Superior temporal gyrus (tissue), 1 donor: Measurements from ENCODE around the gene CATSPERZ.

Experiments
- DNase-seq: peaks from one replicate; pipeline ENCODE4 v3.0.0-alpha.2; 2016; ENCODE audit errors: extremely low spot score

Gene CATSPERZ, protein sequence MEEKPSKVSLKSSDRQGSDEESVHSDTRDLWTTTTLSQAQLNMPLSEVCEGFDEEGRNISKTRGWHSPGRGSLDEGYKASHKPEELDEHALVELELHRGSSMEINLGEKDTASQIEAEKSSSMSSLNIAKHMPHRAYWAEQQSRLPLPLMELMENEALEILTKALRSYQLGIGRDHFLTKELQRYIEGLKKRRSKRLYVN

GRCh38 chr11:64299847-64300648 is at the start of gene CATSPERZ:
Gene CATSPERZ (plus strand): TSS chr11:64300358. CDS start chr11:64300411, 53 bp downstream.
- no peak for DNase-seq

DNA sequence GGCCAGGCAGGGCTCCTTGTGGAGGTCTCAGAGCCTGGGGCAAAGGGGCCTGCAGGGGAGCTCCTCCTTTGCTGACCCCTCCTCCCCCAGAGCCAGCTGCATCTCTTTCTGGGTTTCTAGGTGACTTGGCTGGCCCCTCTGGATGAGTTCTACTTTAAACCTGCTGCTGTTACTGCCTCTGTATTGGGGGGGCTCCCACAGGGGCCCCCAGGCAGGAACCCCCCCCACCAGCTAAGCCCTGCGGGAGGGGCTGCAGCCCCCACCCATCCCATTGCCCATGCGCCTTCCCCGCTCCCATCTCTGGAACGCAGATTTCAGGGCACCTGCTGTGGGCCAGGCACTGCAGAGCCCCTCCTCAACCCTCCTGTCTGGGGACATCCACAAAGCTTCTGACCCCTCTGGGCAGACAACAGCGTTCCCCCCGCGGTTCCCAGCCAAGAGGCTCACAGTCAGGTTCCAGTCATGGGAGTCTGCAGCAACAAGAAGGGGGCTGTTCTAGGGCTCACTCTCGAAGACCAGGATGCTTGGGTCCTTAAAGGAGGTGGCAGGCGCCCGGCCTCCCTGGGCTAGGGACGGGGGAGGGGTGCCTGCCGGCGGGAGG is 49.6 kb upstream of the CATSPERZ start:
- no peak for DNase-seq

DNA sequence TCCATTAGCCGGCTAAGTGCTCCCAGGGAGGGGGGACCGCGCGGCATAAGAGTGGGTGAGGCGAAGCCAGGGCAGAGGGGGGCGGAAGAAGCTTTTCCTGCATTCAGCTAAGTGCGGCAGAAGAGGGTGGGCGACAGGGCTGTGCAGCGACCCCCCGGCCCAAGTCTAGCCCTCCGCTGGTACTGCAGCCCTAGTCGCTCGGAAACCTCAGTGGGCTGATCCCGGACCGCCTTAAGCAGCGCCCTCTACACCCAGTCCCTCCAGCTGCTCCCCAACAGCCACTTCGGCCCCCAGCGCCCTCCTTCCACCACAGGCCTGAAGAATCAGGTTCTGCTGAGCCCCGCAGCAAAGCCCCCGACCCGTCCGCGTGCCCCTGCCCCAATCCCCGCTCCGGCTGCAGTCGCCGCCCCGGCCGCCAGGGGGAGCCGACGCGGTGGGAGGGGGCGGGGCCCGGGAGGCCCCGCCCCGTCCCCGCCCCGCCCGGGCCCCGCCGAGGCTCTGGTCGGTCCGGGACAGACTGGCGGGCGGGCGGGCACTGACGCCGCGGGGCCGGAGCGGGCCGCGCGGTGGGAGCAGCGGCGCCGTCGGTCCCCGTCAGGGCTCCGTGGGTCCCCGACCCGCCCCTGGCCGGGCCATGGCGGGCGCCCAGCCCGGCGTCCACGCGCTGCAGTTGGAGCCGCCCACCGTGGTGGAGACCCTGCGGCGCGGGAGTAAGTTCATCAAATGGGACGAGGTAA is 49.0 kb upstream of the CATSPERZ start, which contains the start of gene PLCB3:
Gene PLCB3, plus strand, starts transcription at position 515 of the 737 bp plus-strand sequence. Its CDS starts 120 bp downstream, at position 635.
- DNase-seq = no peak

- no peak for DNase-seq
These were observed 48.5 kb upstream of the CATSPERZ start for GRCh38 chr11:64251753-64252002.

DNA sequence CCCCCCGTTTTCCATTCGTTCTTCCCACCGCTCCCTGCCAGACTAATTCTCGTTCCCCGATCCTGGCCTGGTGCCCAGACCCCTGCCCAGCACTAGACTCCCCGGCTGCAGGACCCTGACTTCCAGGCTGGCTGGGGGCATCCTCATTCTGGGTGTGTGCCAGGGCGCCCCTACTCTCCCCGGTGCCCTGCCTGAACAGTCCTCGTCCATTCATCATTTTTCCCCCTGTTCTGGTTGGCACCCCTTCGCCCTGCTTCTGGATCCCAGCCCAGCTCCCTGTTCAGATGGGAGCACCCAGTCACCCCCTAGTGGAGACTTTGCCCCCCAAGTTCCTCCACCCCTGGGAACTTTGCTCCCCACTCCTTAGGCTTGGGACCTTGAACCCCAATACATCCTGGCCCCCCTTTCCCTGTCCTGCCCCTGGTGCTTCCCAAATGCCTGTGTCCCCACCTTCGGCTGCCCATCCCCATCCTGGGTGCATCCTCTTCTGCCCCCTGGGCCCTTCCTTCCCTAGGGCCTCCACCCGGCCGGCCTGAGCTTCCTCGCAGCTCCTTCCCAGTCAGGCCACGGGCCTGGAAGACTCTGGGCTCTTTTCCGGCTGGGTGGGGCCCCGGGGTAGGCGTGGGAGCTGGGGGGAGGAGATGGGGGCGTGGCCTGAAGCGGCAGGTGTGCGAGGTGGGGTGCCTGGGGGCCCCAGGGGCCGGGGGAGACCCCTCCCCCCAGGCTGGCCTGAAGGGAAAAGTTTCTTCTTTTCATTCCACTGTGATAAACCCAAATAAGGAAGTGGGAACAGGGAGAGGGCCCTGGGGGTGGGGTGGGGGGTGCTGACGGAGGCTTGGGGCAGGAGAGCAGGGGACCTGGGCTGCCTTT is 47.9 kb upstream of the CATSPERZ start:
- no peak for DNase-seq

DNA sequence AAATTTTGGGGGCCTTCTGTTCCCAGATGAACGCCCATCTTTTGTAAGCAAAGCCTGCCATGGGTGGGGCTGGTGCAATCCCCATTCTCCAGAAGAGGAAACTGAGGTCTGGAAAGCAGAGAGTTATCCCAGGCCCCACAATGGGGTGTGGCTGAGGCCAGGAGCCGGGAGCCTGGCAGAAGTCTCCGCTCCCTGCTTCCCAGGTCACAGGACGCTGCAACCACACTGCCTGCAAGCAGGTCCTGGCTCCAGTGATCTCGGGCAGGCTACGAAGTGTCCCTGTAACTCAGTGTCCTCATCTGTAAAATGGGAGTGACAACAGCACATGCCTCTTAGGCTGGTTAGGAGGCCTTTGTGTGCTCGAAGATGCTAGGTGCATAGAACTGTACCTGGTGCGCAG is 47.1 kb upstream of the CATSPERZ start:
- DNase-seq = no peak

GRCh38 chr11:64253481-64253880 is 46.7 kb upstream of the CATSPERZ start:
- DNase-seq = no peak

- DNase-seq = no peak
These were observed 45.8 kb upstream of the CATSPERZ start for GRCh38 chr11:64254326-64254725.

- no peak for DNase-seq
These were observed 44.7 kb upstream of the CATSPERZ start for GRCh38 chr11:64255135-64256128.

GRCh38 chr11:64256300-64256699 is 43.9 kb upstream of the CATSPERZ start:
- no peak for DNase-seq

GRCh38 chr11:64258356-64258755 is 41.8 kb upstream of the CATSPERZ start:
- DNase-seq = no peak

GRCh38 chr11:64258946-64259532 is 41.1 kb upstream of the CATSPERZ start:
- no peak for DNase-seq

DNA sequence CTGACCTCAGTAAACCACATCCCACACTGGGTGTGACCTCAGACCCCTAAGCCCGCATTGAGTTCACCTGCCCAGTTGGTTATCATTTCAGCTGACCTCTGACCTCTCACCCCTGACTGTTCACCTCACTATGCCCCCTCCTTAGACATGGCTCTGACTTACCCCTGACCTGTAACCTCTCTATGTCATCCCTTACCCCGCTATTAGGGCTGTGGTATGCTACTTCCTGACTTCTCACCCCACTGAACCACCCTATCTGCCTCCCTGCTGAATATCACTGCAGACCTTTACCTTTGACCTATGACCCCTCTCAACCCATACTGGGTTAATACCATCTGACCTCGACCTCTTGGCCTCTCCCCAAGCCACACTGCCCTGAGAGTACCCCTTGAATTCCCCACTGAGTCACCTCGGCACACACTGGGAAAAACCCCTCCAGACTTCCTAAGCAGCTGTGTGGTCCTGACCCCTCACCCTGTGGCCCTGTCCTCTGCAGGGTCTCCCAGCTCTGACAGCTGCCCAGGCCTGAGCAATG is 40.6 kb upstream of the CATSPERZ start:
- no peak for DNase-seq

DNA sequence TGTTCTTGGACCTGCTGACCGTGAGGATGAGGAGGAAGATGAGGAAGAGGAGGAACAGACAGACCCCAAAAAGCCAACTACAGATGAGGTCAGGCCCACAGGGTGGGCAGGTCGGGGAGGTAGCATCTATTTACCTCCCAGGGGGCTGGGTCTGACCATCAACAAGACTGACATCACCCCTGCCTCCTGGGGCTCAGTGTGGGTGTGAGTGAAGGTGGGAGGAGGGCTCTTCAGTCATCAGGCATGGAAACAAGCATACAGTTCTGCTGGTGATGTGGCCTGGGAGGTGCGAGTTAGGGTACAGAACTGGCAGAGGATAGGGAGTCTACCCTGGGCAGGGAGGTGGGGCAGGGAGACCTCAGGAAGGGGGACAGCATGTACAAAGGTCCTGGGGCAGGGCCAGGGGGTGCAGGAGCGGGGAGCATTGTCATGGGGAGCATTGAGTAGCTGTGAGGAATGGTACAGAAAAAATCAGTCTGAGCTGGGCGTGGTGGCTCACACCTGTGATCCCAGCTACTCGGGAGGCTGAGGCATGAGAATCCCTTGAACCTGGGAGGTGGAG is 39.9 kb upstream of the CATSPERZ start:
- DNase-seq = no peak

DNA sequence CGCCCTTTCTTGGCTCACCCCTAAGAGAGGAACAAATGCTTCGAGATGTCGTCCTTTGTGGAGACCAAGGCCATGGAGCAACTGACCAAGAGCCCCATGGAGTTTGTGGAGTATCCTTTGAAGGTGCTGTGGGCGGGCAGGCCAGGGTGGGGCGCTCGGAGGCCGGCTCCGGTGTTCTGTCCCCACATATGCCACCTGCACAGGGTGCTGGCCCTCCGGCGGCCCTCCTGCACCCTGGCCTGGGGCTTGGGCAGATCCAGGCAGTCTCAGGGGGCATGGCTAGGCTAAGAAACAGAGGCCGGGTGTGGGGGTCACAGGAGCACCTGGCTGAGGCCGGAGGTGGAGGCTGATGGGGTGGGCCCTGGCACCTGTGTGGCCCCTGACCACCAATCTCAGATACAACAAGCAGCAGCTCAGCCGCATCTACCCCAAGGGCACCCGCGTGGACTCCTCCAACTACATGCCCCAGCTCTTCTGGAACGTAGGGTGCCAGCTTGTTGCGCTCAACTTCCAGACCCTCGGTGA is 38.5 kb upstream of the CATSPERZ start:
- no peak for DNase-seq

GRCh38 chr11:64262271-64263002 is 37.7 kb upstream of the CATSPERZ start:
- no peak for DNase-seq

DNA sequence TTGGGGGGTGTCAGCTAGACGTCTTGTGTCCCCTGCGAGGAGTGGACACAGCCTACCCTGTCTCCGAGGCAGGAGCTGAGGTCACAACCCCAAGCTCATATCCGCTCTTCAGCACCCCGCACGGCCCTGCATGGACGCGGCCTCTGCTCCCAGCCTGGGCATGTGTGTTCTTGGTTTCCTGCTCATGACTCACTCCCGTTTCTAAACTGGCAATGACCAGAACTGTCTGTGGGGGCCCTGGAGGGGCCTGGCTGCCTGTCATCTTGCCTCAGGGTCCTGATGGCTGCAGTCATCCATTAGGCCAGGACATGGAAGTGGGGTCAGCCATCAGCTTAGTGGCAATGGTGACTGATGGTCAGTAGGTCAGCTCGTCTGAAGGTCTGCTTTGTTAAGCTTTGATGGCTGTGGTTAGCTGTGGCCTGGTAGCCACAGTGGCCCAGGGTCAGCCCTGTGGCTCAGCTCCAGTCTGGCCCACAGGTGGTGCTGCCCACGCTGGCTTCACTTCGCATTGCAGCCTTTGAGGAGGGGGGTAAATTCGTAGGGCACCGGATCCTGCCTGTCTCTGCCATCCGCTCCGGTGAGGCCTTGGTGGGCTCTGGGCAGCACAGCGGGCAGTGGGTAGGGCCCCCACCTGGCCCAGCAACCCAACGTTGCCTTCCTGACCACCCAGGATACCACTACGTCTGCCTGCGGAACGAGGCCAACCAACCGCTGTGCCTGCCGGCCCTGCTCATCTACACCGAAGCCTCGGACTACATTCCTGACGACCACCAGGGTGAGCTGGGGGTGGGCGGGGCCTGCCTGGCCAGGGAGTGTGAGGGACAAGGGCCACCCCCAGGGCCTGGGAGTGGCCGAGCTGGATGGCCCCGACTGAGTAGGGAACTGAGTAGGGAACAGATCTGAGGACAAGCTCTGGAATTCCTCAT is 36.9 kb upstream of the CATSPERZ start:
- DNase-seq = no peak
